ENCODE results near the gene PAFAH2. TPM values are rescaled to one million over a fixed set of nuclear protein-coding genes. Genes with fewer than 3 reads are reported as not detected.

PAFAH2 gene
- total RNA-seq, 1 experiment from 2014 or later, result 9.8 TPM

- no peak for DNase-seq (ENCODE audit: extremely low read depth, low read depth)
Measured at GRCh38 chr1:26015358-26015757, 17.5 kb upstream of the PAFAH2 start.

DNA sequence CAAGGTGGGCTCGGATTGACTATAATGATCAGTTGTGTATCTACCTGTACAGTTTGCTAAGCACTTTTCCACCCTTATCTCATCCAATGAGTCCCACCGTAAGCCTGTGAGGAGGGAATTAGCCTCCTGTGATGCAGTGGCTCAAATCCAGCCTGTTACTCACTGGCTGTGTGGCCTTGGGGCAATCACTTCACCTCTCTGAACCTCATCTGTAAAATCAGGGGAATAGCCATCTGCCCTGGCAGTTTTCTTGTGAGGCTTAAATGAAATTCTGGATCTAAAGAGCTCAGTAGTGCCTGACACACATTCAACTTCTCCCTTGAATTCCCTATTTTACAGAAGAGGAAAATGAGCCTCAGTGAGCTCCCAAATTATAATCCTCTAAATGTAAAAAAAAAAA is 16.3 kb upstream of the PAFAH2 start:
- no peak for DNase-seq (ENCODE audit: extremely low read depth, low read depth)

- no peak for DNase-seq (ENCODE audit: extremely low read depth, low read depth)
Measured at GRCh38 chr1:26012864-26013263, 15.0 kb upstream of the PAFAH2 start.

DNA sequence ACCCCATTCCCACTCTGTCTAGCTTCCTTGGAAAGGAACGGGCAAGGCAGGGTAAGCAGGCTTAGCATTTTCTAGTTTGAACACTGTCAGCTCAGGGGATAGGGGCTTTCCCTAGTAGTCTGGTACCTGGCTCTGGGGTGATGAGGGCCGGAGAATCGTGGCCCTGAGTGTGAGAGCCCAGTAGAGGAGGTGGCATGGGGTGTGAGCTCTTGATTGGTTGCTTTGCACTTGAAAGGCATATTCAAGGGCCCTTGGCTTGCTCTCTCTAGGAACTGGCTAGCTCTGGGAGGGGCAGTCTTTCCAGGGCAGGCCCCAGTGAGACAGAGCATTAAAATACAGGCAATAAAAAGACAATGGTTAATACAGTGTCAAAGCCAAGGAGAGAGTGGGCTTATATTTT is 13.0 kb upstream of the PAFAH2 start:
- no peak for DNase-seq (ENCODE audit: extremely low read depth, low read depth)

DNA sequence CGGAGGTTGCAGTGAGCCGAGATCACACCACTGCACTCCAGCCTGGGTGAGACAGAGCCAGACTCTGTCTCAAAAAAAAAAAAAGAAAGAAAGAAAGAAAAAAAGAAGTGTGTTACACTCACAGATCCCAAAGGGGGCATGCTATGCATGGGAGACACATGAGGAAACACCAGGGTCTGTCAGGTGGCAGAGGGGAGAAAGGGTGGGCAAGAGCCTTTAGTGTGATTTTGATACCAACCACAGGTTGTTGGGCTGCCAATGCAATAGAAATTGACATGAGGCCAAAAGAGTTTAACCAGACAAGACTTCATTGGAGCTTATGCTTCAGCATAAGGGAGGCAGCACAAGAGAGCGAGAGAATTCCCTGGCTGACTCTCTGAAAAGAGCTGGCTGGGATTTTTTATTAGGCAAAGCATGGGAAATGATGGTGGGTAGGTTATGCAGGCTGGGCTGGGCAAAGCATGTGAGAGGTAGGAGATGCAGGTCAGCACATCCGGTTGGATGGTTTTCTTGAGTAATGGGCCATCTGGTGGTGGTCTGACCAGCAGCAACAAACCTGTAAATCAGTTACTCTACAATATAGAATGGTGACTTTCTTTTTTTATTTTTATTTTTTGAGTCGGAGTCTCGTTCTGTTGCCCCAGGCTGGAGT is 12.1 kb upstream of the PAFAH2 start:
- DNase-seq (ENCODE audit: extremely low read depth, low read depth), result no peak

- no peak for DNase-seq (ENCODE audit: extremely low read depth, low read depth)
Measured at GRCh38 chr1:26006710-26007109, 8.8 kb upstream of the PAFAH2 start.

- no peak for DNase-seq (ENCODE audit: extremely low read depth, low read depth)
Measured at GRCh38 chr1:26005434-26006105, 7.7 kb upstream of the PAFAH2 start.

GRCh38 chr1:26003756-26004155 is 5.9 kb upstream of the PAFAH2 start:
- no peak for DNase-seq (ENCODE audit: extremely low read depth, low read depth)

DNA sequence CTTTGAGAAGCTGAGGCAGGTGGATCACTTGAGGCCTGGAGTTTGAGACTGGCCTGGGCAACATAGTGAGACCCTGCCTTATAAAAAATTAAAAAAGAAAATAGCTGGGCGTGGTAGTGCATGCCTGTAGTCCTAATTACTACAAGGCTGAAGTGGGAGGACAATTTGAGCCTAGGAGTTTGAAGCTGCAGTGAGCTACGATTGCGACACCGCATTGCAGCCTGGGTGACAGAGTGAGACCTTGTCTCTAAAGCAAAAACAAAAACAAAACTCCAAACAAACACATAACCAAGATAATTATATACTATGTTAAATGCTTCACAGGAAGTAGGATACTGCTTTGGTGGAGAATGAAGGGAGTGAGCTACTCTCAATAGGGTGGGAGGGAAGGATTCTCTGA is 5.4 kb upstream of the PAFAH2 start:
- no peak for DNase-seq (ENCODE audit: extremely low read depth, low read depth)

GRCh38 chr1:25999041-25999800 is 1.4 kb upstream of the PAFAH2 start:
- no peak for DNase-seq (ENCODE audit: extremely low read depth, low read depth)

DNA sequence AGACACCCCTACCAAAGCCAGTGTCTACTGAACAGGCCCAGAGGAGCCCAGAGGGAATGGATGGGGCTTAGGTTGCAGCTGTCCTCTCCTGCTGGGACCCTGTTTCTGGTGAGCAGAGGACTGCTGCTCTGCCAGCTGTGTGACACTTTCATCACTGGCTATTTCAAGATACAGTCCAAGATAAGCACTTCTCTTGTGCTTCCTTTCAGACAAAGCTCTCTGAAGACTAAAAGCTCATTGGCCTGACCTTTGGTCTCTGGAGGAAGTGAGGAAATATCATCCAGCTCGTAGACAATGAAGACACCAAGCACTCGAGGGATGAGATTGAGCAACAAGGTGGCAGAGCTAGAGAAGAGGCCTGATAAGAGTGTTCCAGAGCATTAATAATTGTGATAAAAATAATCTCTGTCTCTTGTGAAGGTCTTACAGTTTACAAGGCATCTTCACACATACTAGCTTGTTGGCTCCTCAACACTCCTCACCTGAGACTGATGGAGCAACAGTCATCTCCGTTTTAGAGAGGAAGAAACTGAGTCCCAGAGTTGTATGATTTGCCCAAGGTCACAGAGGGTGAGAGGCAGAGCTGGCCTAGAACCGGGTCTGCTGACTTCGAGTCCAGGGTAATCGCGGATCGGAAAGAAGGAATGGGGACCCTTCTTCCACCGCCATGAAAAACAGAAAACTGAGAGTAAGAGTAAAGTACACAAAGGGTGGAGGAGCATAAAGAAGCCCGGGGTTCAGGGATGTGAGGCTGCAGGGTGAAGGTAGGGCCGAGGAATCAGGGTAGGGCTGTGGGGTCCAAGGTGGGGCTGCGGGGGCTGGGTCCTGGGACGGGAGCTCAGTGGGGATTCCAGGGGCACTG is 666 bp downstream of the PAFAH2 start:
- no peak for DNase-seq (ENCODE audit: extremely low read depth, low read depth)

- no peak for DNase-seq (ENCODE audit: extremely low read depth, low read depth)
Measured at GRCh38 chr1:25994402-25995150, 3.3 kb downstream of the PAFAH2 start.

GRCh38 chr1:25993197-25993951 is 4.5 kb downstream of the PAFAH2 start:
- DNase-seq (ENCODE audit: extremely low read depth, low read depth), result no peak

DNA sequence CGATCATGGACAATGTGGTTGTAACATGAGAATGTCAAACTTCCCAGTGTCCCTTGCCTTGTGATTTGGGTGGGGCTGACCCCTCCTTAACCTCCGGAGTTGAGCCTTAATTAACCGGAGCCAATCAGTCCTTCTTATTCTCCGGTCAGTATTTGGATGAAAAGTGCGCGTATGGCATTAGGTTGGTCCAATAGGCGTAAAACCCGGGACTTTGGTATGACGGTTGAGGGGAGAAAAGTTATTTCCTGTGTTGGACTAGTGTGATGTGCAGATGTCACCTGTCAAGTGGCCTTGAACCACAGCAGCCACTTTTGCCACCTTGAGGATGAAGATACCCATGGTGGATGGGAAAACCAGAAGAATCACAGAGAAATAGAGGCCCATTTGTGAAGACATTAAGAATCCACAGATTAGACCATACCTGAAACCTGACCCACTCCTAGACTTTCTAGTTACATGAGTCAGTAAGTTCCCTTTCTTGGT is 5.1 kb downstream of the PAFAH2 start:
- DNase-seq (ENCODE audit: extremely low read depth, low read depth), result no peak

- DNase-seq (ENCODE audit: extremely low read depth, low read depth), result no peak
Measured at GRCh38 chr1:25991937-25992688, 5.8 kb downstream of the PAFAH2 start.

DNA sequence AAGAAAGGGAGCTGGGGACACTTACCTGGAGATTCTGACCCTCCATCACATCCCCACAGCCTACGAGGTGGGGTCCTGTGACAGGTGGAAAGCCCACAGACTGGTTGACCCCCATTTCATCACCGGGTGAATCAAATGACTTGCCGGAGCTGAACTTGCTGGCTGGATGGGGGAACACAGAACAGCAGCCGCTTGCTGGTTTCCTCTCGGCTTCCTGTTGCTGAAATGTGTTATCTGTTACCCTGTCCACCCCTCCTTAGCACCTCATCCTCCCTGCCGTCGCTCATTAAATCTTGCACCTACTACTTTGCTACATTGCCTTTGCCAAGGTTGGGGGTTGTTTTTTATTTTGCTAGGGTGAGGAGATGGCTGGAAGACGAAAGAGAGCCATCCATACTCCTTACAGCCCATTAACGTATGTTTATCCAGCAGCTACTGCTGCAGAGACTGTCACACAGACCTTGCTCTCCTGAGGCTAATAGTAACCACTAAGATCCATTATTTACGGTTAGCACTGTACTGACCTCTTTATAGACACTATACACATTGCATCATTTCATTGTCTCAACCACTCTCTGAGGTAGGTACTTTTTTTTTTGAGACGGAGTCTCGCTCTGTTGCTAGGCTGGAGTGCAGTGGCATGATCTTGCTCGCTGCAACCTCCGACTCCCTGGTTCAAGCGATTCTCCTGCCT is 7.0 kb downstream of the PAFAH2 start:
- DNase-seq (ENCODE audit: extremely low read depth, low read depth), result no peak

- no peak for DNase-seq (ENCODE audit: extremely low read depth, low read depth)
Measured at GRCh38 chr1:25990251-25990650, 7.6 kb downstream of the PAFAH2 start.
